ENCODE results near the gene ZNF296. TPM values are rescaled to one million over a fixed set of nuclear protein-coding genes. Genes with fewer than 3 reads are reported as not detected.

Gene ZNF296
- total and polyA plus RNA-seq, 2 of the 8 experiments (the other 6 are each of a cell fraction or from before 2014, with no cell fraction given): 2.7 to 7.5 TPM

DNA sequence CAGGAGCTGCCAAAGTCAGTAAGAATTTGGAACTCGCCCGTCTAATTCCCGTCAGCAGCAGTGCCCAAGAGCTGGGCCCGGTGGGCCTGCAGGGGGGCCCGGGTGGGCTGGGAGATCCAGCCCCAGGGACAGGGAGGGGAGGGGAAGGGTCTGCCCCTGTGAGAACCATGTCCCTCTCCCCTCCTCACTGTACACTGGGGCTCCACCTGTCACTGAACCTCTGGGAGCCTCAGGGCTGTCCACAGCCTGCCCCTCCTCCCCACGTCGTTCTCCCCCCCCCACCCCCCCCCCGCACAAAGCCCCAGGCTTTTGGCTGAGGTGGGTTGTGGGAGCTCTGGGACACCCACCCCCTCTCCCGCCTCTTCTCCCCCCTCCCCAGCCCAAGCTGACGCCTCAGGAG lies 8.2 kb downstream of the ZNF296 start:
- H3K9ac ChIP-seq (replicated peaks in 1 of 4; ENCODE audit: extremely low read depth in 1 of 4, low read depth in 3 of 4, low read length in 3 of 4): no peak overlapping the region

More for the DNA sequence above, 8.2 kb downstream of the ZNF296 start:
- WGBS, 2 experiments (ENCODE audit: extremely low coverage in 1 of 2, insufficient coverage in 1 of 2, insufficient read length in 1 of 2, insufficient replicate concordance in 2 of 2, low coverage in 1 of 2, low lambda C conversion rate in 2 of 2, missing lambda C conversion rate in 1 of 2): 83% methylated on average over 2 of the region's 10 CpGs; no CpG with 5 or more reads in 1 of the 2 experiments
- Histone ChIP-seq H2AFZ (ENCODE audit: low read length) (no peak overlapping the region), H3K4me2 (ENCODE audit: insufficient read depth in 1 of 2, low read depth in 2 of 2, low read length in 2 of 2) (no peak overlapping the region), H3K23ac (ENCODE audit: insufficient read length) (no peak overlapping the region), H2BK15ac (ENCODE audit: low read length) (no peak overlapping the region), H2BK120ac (replicated peaks; ENCODE audit: low read depth, low read length) (no peak overlapping the region), H3K27ac (ENCODE audit: low read depth, low read length) (no peak overlapping the region), H3K14ac (ENCODE audit: insufficient read length) (no peak overlapping the region), H3K36me3 (ENCODE audit: control insufficient read depth in 2 of 4, insufficient read depth in 4 of 4, low read length in 3 of 4) (peaks cover 5 to 53% (median 28%) of the 10 kb centered on the region in 4 experiments; a peak in 7 of 8 replicates), H2AK5ac (ENCODE audit: low read depth, low read length) (no peak overlapping the region), H4K91ac (replicated peaks; ENCODE audit: insufficient read length, low read length) (no peak overlapping the region), H3K4ac (replicated peaks; ENCODE audit: insufficient read length, low read depth, low read length) (no peak overlapping the region), H3K4me3 (ENCODE audit: extremely low read depth in 1 of 4, insufficient read depth in 2 of 4, low read depth in 3 of 4, low read length in 4 of 4) (no peak overlapping the region), H3K27me3 (replicated peaks in 1 of 4; ENCODE audit: control insufficient read depth in 3 of 4, extremely low read depth in 1 of 4, insufficient read depth in 3 of 4, low read length in 3 of 4) (no peaks in the 10 kb centered on the region), H2BK5ac (ENCODE audit: low read depth, low read length) (no peak overlapping the region; the same call in 1 of the 2 replicates), H3K4me1 (replicated peaks in 1 of 4; ENCODE audit: control insufficient read depth in 3 of 4, insufficient read depth in 4 of 4, low read length in 3 of 4) (no peaks in the 10 kb centered on the region), H3K18ac (ENCODE audit: extremely low read depth, low read length) (no peak overlapping the region), H4K8ac (ENCODE audit: extremely low read depth, insufficient read depth, low read length) (no peak overlapping the region), H2BK12ac (ENCODE audit: low read depth, low read length) (no peak overlapping the region), H4K5ac (ENCODE audit: insufficient read length, low read depth, low read length) (no peak overlapping the region), H4K20me1 (replicated peaks in 1 of 2; ENCODE audit: control insufficient read depth in 1 of 2, insufficient read depth in 2 of 2, low read length in 2 of 2) (peaks cover 5 to 10% of the 10 kb centered on the region in 2 experiments), H3K23me2 (ENCODE audit: low read depth, low read length) (no peaks in the 10 kb centered on the region), H3K9me3 (ENCODE audit: insufficient read depth in 2 of 2, low read depth in 1 of 2, low read length in 1 of 2) (no peaks in the 10 kb centered on the region; a peak in 1 of 4 replicates), H3K56ac (replicated peaks; ENCODE audit: insufficient read length, low read depth, low read length) (no peak overlapping the region), H3K79me2 (ENCODE audit: control insufficient read depth in 1 of 2, insufficient read depth in 2 of 2, low read length in 2 of 2) (peaks cover 0 to 2% of the 10 kb centered on the region in 2 experiments; a peak in 1 of 4 replicates), H3K79me1 (ENCODE audit: low read depth, low read length) (no peaks in the 10 kb centered on the region), H2BK20ac (ENCODE audit: low read length) (no peak overlapping the region)
- POLR2A ChIA-PET (ENCODE audit: partially characterized antibody): interaction anchor here (0.8 to 6.9 kb wide), 6 partner anchors 9 to 85 kb away, joined by 3 to 61 read pairs (median 4); partner anchors contain the start of genes GEMIN7 and ZNF296
- CTCF ChIA-PET (ENCODE audit: partially characterized antibody): interaction anchor here (0.8 to 1.5 kb wide), 4 partner anchors 8 to 78 kb away, joined by 3 to 5 read pairs (median 4); no protein-coding TSS in a partner anchor
- FAIRE-seq (no peak), DNase-seq (ENCODE audit: low read depth in 1 of 2, low spot score in 2 of 2) (no peak)
- TF ChIP-seq EGR1 (IDR thresholded peaks at IDR 0.05; ENCODE audit: borderline replicate concordance, low read depth, low read length): no peak
- TF ChIP-seq RXRA (IDR thresholded peaks at IDR 0.05; ENCODE audit: insufficient read depth, low read depth, low read length): no peak
- TF ChIP-seq CBX8 (IDR thresholded peaks at IDR 0.05; ENCODE audit: borderline replicate concordance, low read depth, low read length): no peak
- TF ChIP-seq JUN (IDR thresholded peaks at IDR 0.05; ENCODE audit: low read depth, low read length): no peak
- no peak for TF ChIP-seq ASH2L (IDR thresholded peaks at IDR 0.05; ENCODE audit: low read length)
- no peak for TF ChIP-seq MAFK (IDR thresholded peaks at IDR 0.05; ENCODE audit: low read depth, low read length)
- TF ChIP-seq, protein P1, sequence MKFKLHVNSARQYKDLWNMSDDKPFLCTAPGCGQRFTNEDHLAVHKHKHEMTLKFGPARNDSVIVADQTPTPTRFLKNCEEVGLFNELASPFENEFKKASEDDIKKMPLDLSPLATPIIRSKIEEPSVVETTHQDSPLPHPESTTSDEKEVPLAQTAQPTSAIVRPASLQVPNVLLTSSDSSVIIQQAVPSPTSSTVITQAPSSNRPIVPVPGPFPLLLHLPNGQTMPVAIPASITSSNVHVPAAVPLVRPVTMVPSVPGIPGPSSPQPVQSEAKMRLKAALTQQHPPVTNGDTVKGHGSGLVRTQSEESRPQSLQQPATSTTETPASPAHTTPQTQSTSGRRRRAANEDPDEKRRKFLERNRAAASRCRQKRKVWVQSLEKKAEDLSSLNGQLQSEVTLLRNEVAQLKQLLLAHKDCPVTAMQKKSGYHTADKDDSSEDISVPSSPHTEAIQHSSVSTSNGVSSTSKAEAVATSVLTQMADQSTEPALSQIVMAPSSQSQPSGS (IDR thresholded peaks at IDR 0.05; ENCODE audit: low read length): no peak
- TF ChIP-seq CEBPB (IDR thresholded peaks at IDR 0.05; ENCODE audit: low read depth, low read length): no peak

All from H1 (cell line).